ENCODE results near the gene CRHR2.

CRHR2 gene

DNA sequence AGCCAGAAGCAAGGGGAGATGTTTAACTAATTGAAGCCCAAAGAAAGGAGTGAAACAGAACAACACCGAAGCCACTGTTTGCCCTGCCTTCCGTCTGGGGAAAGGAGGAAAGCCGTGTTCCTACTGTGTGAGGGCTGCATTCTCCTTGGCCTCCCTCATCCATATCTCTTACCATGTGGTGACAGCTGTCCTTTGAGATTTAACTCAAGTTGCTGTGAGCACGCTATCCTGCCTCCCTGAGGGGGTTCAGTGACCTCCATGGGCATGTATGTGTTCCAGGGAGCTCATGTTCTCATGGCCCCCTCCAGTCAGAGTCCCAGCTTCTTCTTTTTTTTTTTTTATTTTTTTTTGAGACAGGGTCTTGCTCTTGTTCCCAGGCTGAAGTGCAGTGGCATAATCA is 26.2 kb upstream of the CRHR2 start:
- POLR2A ChIA-PET: no interaction called here
- CTCF ChIA-PET: interaction anchor here (0.8 to 1.9 kb wide), 2 partner anchors 20 to 32 kb away, joined by 3 to 6 read pairs; no protein-coding TSS in a partner anchor

DNA sequence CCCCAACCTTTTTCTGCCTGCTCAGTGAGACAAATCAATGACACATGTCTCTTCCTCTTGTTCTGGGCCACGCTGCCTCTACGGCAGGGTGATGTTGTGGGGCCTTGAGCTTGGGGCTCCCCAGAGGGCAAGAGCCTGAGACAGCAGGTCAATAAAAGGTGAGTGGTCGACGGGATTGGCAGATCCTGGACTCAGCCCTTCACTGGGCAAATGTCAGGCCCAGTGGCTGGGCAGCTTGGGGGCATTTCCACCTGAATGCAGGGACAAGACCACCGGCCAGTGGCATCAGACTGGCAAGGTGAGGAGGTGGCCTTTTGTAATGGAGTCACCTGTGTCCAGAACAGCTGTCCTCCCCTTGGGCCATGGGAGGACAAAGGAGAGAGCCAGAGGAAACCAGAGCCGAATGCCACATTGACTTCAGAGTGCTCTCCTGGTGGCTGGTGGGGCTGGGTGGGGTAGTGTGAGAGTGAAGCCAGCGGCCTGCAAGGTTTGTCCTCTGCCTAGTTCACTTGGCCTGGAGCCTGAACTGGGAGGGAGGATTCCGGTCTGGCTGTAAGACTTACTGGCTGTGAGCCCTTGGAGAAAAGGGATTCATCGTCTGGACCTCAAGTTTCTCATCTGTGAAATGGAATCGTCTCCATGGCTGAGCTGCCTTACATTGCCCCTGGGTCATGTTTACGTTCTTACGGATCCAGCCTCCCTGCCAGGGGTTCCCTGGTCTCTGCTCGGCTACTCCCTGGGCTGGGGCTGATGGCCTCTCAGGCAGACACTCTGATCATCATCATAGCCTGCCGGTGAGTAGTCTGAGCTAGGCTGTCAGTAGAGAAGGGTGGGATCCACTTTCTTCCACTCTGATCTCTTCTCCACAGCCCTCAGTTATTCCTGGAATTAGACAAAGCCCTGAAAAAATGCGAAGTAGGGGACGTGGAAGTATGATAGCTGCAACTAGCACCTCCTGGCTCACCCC is 25.4 kb upstream of the CRHR2 start:
- DNase-seq: no peak
- POLR2A ChIA-PET: no interaction called here
- CTCF ChIA-PET: interaction anchor here (0.8 to 1.9 kb wide), 2 partner anchors 19 to 32 kb away, joined by 3 to 6 read pairs; no protein-coding TSS in a partner anchor
- Histone ChIP-seq H3K4me1 (ENCODE audit: control extremely low read depth in 1 of 4, control insufficient read depth in 4 of 4, insufficient read depth in 4 of 4, low read length in 3 of 4) (no peaks in the 10 kb centered on the region), H3K27me3 (replicated peaks in 2 of 5; ENCODE audit: control insufficient read depth in 4 of 5, insufficient read depth in 5 of 5, low read length in 4 of 5) (peaks cover 0 to 9% (median 0%) of the 10 kb centered on the region in 5 experiments), H3K4me3 (ENCODE audit: control insufficient read depth in 1 of 7, extremely low read depth in 1 of 7, insufficient read depth in 4 of 7, low read depth in 2 of 7, low read length in 6 of 7) (no peak overlapping the region), H3K36me3 (ENCODE audit: control insufficient read depth in 4 of 4, insufficient read depth in 4 of 4, low read length in 3 of 4) (no peaks in the 10 kb centered on the region), H3K27ac (ENCODE audit: insufficient read depth in 1 of 2, low read depth in 1 of 2, low read length in 2 of 2, poor library complexity in 1 of 2, severe bottlenecking in 2 of 2) (no peak overlapping the region), H3K9me3 (ENCODE audit: control extremely low read depth in 1 of 5, control insufficient read depth in 4 of 5, insufficient read depth in 2 of 5, low read depth in 1 of 5, low read length in 4 of 5) (no peaks in the 10 kb centered on the region)
- WGBS (ENCODE audit: insufficient coverage): 90% methylated on average over 16 of the region's 16 CpGs

More for the DNA sequence above, 26.2 kb upstream of the CRHR2 start:
- no peak for DNase-seq
- Histone ChIP-seq H3K4me3 (ENCODE audit: control insufficient read depth in 1 of 7, extremely low read depth in 1 of 7, insufficient read depth in 4 of 7, low read depth in 2 of 7, low read length in 6 of 7) (no peak overlapping the region), H3K27ac (ENCODE audit: insufficient read depth in 1 of 2, low read depth in 1 of 2, low read length in 2 of 2, poor library complexity in 1 of 2, severe bottlenecking in 2 of 2) (no peak overlapping the region), H3K4me1 (ENCODE audit: control extremely low read depth in 1 of 4, control insufficient read depth in 4 of 4, insufficient read depth in 4 of 4, low read length in 3 of 4) (no peaks in the 10 kb centered on the region), H3K9me3 (ENCODE audit: control extremely low read depth in 1 of 5, control insufficient read depth in 4 of 5, insufficient read depth in 2 of 5, low read depth in 1 of 5, low read length in 4 of 5) (no peaks in the 10 kb centered on the region), H3K27me3 (replicated peaks in 2 of 5; ENCODE audit: control insufficient read depth in 4 of 5, insufficient read depth in 5 of 5, low read length in 4 of 5) (peaks cover 0 to 6% (median 0%) of the 10 kb centered on the region in 5 experiments), H3K36me3 (ENCODE audit: control insufficient read depth in 4 of 4, insufficient read depth in 4 of 4, low read length in 3 of 4) (no peaks in the 10 kb centered on the region)
- 95% methylated on average over 3 of the region's 4 CpGs for WGBS (ENCODE audit: insufficient coverage)

DNA sequence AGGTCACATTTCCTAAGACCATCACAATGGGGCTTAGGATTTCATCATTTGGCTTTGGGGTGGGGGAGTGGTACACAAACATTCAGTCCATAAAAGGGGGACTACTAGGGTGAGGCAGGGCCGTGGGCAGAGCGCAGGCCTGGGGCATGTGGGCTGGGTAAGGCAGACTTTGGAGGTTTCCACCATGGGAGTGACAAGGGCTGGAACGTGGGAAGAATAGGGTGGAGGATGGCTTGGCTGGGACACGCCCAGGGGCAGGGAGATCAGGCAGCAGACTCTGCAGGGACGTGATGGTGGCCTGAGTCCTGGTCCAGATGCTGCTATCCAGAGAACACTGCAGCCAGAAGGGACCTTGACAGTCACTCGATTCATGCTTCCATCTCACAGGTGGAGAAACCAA is 24.7 kb upstream of the CRHR2 start:
- no peak overlapping the region for H3K27ac ChIP-seq (ENCODE audit: insufficient read depth in 1 of 2, low read depth in 1 of 2, low read length in 2 of 2, poor library complexity in 1 of 2, severe bottlenecking in 2 of 2)
- no peak overlapping the region for H3K4me3 ChIP-seq (ENCODE audit: control insufficient read depth in 1 of 7, extremely low read depth in 1 of 7, insufficient read depth in 4 of 7, low read depth in 2 of 7, low read length in 6 of 7)
- POLR2A ChIA-PET: no interaction called here
- H3K4me1 ChIP-seq (ENCODE audit: control extremely low read depth in 1 of 4, control insufficient read depth in 4 of 4, insufficient read depth in 4 of 4, low read length in 3 of 4): peaks cover 0 to 3% (median under 1%) of the 10 kb centered on the region in 4 experiments
- H3K9me3 ChIP-seq (ENCODE audit: control extremely low read depth in 1 of 5, control insufficient read depth in 4 of 5, insufficient read depth in 2 of 5, low read depth in 1 of 5, low read length in 4 of 5): no peaks in the 10 kb centered on the region
- no peak for DNase-seq
- WGBS (ENCODE audit: insufficient coverage): 95% methylated on average over 5 of the region's 6 CpGs
- CTCF ChIA-PET: no interaction called here
- H3K27me3 ChIP-seq (replicated peaks in 2 of 5; ENCODE audit: control insufficient read depth in 4 of 5, insufficient read depth in 5 of 5, low read length in 4 of 5): peaks cover 0 to 9% (median 0%) of the 10 kb centered on the region in 5 experiments
- no peaks in the 10 kb centered on the region for H3K36me3 ChIP-seq (ENCODE audit: control insufficient read depth in 4 of 4, insufficient read depth in 4 of 4, low read length in 3 of 4)

DNA sequence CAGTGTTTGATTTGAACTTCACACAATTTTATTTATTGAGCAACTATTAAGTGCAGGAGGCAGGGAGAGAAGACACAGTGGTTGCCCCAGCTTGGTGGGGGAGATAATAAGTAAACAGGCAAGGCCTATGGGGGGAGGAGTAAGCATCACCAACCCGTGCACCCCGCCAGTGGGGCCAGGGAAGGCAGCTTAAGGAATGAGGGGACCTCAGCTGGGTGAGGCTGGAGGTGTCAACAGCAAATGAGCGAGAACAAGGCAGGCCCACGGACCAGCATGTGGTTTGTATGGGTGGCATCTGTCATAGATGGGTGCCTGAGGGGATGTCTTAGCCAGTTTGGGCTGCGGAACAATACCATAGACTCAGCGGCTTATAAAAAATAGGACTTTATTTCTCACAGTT is 24.1 kb upstream of the CRHR2 start:
- Histone ChIP-seq H3K27me3 (replicated peaks in 2 of 5; ENCODE audit: control insufficient read depth in 4 of 5, insufficient read depth in 5 of 5, low read length in 4 of 5) (peaks cover 0 to 9% (median 0%) of the 10 kb centered on the region in 5 experiments), H3K4me3 (ENCODE audit: control insufficient read depth in 1 of 7, extremely low read depth in 1 of 7, insufficient read depth in 4 of 7, low read depth in 2 of 7, low read length in 6 of 7) (no peak overlapping the region), H3K4me1 (ENCODE audit: control extremely low read depth in 1 of 4, control insufficient read depth in 4 of 4, insufficient read depth in 4 of 4, low read length in 3 of 4) (peaks cover 0 to 3% (median under 1%) of the 10 kb centered on the region in 4 experiments), H3K9me3 (ENCODE audit: control extremely low read depth in 1 of 5, control insufficient read depth in 4 of 5, insufficient read depth in 2 of 5, low read depth in 1 of 5, low read length in 4 of 5) (no peaks in the 10 kb centered on the region), H3K36me3 (ENCODE audit: control insufficient read depth in 4 of 4, insufficient read depth in 4 of 4, low read length in 3 of 4) (no peaks in the 10 kb centered on the region), H3K27ac (ENCODE audit: insufficient read depth in 1 of 2, low read depth in 1 of 2, low read length in 2 of 2, poor library complexity in 1 of 2, severe bottlenecking in 2 of 2) (no peak overlapping the region)
- CTCF ChIA-PET: interaction anchor here (1.2 kb wide), 1 partner anchor 29 kb away, joined by 3 read pairs; no protein-coding TSS in a partner anchor
- WGBS (ENCODE audit: insufficient coverage): 95% methylated on average over 5 of the region's 6 CpGs
- DNase-seq: no peak
- POLR2A ChIA-PET: no interaction called here

DNA sequence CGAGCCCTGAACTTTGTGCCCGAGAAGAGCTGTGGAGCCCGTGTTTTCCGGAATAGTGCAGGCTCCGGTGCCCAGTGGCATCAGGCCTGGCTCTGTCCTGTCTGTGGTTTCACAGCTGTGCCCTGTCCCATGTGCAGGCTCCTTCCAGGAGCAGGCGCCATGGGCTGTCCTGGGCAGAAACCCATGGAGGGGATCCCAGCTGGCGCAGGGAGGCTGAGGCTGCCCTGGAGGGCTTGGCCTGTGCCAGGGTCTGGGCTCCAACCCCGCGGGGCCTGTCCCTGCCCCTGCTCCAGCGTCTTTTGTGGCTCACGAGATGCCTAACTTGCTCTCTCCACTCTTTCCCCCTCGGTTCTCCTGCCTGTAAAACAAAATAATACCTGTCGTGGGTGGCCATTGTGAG is 23.3 kb upstream of the CRHR2 start:
- no peak overlapping the region for H3K4me3 ChIP-seq (ENCODE audit: control insufficient read depth in 1 of 7, extremely low read depth in 1 of 7, insufficient read depth in 4 of 7, low read depth in 2 of 7, low read length in 6 of 7)
- peaks cover 0 to 3% (median under 1%) of the 10 kb centered on the region in 4 experiments for H3K4me1 ChIP-seq (ENCODE audit: control extremely low read depth in 1 of 4, control insufficient read depth in 4 of 4, insufficient read depth in 4 of 4, low read length in 3 of 4)
- POLR2A ChIA-PET: interaction anchor here (0.7 kb wide), 1 partner anchor 41 kb away, joined by 4 read pairs; no protein-coding TSS in a partner anchor
- H3K36me3 ChIP-seq (ENCODE audit: control insufficient read depth in 4 of 4, insufficient read depth in 4 of 4, low read length in 3 of 4): no peaks in the 10 kb centered on the region
- CTCF ChIA-PET: interaction anchor here (0.8 to 1.2 kb wide), 2 partner anchors 28 kb away, joined by 3 read pairs; no protein-coding TSS in a partner anchor
- WGBS (ENCODE audit: insufficient coverage): 95% methylated on average over 11 of the region's 13 CpGs
- peaks cover 0 to 9% (median 0%) of the 10 kb centered on the region in 5 experiments for H3K27me3 ChIP-seq (replicated peaks in 2 of 5; ENCODE audit: control insufficient read depth in 4 of 5, insufficient read depth in 5 of 5, low read length in 4 of 5)
- H3K27ac ChIP-seq (ENCODE audit: insufficient read depth in 1 of 2, low read depth in 1 of 2, low read length in 2 of 2, poor library complexity in 1 of 2, severe bottlenecking in 2 of 2): no peak overlapping the region
- no peak for DNase-seq
- no peaks in the 10 kb centered on the region for H3K9me3 ChIP-seq (ENCODE audit: control extremely low read depth in 1 of 5, control insufficient read depth in 4 of 5, insufficient read depth in 2 of 5, low read depth in 1 of 5, low read length in 4 of 5)

DNA sequence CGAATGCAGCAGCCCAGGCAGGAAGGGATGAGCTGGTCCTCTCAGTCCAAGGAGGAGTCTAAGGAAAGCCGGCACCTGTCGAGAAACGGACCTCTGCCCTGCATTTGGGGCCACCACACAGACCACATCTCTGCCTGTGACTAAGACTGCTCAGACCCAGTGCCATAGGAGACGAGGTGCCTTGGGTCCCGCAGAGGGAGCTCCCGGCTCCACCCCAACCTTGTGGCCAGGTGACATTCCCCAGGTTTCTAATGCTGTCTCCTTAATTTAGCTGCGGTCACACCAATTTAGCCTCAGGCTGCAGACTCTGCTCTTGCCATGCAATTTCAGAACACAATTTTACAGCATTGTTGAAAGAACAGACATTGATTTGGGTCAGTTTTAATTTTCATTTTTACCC is 22.8 kb upstream of the CRHR2 start:
- 85% methylated on average over 8 of the region's 8 CpGs for WGBS (ENCODE audit: insufficient coverage)

DNA sequence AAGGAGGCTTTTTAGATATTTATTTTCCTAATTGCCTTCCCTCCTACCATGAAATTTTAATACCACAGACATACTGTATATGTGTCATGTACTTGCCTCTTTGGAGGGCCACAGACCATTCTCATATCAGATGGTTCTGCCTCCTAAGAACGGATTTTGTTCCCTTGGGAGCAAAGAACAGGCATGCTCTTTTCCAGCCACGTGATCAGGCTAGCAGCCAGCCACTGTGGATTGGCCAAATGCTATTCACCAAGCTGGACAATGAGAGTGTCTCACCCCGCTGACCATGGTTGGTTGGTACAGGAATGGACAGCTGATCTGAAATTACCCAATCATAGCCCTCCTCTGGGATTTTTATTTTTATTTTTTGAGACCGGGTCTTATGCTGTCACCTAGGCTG is 21.5 kb upstream of the CRHR2 start:
- no peak for DNase-seq
- H3K36me3 ChIP-seq (ENCODE audit: control insufficient read depth in 4 of 4, insufficient read depth in 4 of 4, low read length in 3 of 4): no peaks in the 10 kb centered on the region
- no peak overlapping the region for H3K27ac ChIP-seq (ENCODE audit: insufficient read depth in 1 of 2, low read depth in 1 of 2, low read length in 2 of 2, poor library complexity in 1 of 2, severe bottlenecking in 2 of 2)
- no peak overlapping the region for H3K4me3 ChIP-seq (ENCODE audit: control insufficient read depth in 1 of 7, extremely low read depth in 1 of 7, insufficient read depth in 4 of 7, low read depth in 2 of 7, low read length in 6 of 7)
- H3K4me1 ChIP-seq (ENCODE audit: control extremely low read depth in 1 of 4, control insufficient read depth in 4 of 4, insufficient read depth in 4 of 4, low read length in 3 of 4): peaks cover 0 to 3% (median under 1%) of the 10 kb centered on the region in 4 experiments
- WGBS (ENCODE audit: insufficient coverage): 91% methylated on average over 4 of the region's 4 CpGs
- CTCF ChIA-PET: interaction anchor here (1.9 to 4.0 kb wide), 2 partner anchors 20 to 36 kb away, joined by 7 to 23 read pairs; no protein-coding TSS in a partner anchor
- peaks cover 0 to 3% (median 0%) of the 10 kb centered on the region in 5 experiments for H3K27me3 ChIP-seq (replicated peaks in 2 of 5; ENCODE audit: control insufficient read depth in 4 of 5, insufficient read depth in 5 of 5, low read length in 4 of 5)
- POLR2A ChIA-PET: no interaction called here
- no peaks in the 10 kb centered on the region for H3K9me3 ChIP-seq (ENCODE audit: control extremely low read depth in 1 of 5, control insufficient read depth in 4 of 5, insufficient read depth in 2 of 5, low read depth in 1 of 5, low read length in 4 of 5)

More for the DNA sequence above, 22.8 kb upstream of the CRHR2 start:
- H3K4me3 ChIP-seq (ENCODE audit: control insufficient read depth in 1 of 7, extremely low read depth in 1 of 7, insufficient read depth in 4 of 7, low read depth in 2 of 7, low read length in 6 of 7): no peak overlapping the region
- no peaks in the 10 kb centered on the region for H3K9me3 ChIP-seq (ENCODE audit: control extremely low read depth in 1 of 5, control insufficient read depth in 4 of 5, insufficient read depth in 2 of 5, low read depth in 1 of 5, low read length in 4 of 5)
- ChIA-PET POLR2A (no interaction called here), CTCF (interaction anchor here (1.9 to 4.0 kb wide), 2 partner anchors 21 to 35 kb away, joined by 7 to 23 read pairs; no protein-coding TSS in a partner anchor)
- DNase-seq: no peak
- peaks cover 0 to 3% (median under 1%) of the 10 kb centered on the region in 4 experiments for H3K4me1 ChIP-seq (ENCODE audit: control extremely low read depth in 1 of 4, control insufficient read depth in 4 of 4, insufficient read depth in 4 of 4, low read length in 3 of 4)
- H3K27me3 ChIP-seq (replicated peaks in 2 of 5; ENCODE audit: control insufficient read depth in 4 of 5, insufficient read depth in 5 of 5, low read length in 4 of 5): peaks cover 0 to 5% (median 0%) of the 10 kb centered on the region in 5 experiments
- H3K27ac ChIP-seq (ENCODE audit: insufficient read depth in 1 of 2, low read depth in 1 of 2, low read length in 2 of 2, poor library complexity in 1 of 2, severe bottlenecking in 2 of 2): no peak overlapping the region
- H3K36me3 ChIP-seq (ENCODE audit: control insufficient read depth in 4 of 4, insufficient read depth in 4 of 4, low read length in 3 of 4): no peaks in the 10 kb centered on the region
